ENCODE results near the gene SALL4.
"Not testable (repeated sequence)": the region's sequence is repeated elsewhere in the genome, so short reads cannot be mapped to it uniquely, and the experiment has no call there.

DNA sequence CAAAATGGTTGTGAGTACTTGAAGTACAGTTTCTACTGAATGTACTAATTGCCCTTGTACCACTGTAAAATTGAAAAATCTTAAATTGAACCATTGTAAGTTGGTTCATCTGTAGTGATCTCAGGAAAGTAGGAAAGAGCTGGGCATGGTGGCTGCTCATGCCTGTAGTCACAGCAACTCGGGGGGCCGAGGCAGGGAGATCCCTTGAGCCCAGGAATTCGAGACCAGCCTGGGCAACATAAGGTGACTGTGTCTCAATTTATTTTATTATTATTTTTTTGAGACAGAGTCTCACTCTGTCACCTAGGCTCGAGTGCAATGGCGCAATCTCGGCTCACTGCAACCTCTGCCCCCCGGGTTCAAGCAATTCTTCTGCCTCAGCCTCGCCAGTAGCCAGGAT lies 14.5 kb upstream of the SALL4 start:
- not testable (repeated sequence) for TF ChIP-seq POLR2A (IDR thresholded peaks at IDR 0.05); EP300 (IDR thresholded peaks at IDR 0.05; ENCODE audit: low read depth)
- TF ChIP-seq, protein P1, sequence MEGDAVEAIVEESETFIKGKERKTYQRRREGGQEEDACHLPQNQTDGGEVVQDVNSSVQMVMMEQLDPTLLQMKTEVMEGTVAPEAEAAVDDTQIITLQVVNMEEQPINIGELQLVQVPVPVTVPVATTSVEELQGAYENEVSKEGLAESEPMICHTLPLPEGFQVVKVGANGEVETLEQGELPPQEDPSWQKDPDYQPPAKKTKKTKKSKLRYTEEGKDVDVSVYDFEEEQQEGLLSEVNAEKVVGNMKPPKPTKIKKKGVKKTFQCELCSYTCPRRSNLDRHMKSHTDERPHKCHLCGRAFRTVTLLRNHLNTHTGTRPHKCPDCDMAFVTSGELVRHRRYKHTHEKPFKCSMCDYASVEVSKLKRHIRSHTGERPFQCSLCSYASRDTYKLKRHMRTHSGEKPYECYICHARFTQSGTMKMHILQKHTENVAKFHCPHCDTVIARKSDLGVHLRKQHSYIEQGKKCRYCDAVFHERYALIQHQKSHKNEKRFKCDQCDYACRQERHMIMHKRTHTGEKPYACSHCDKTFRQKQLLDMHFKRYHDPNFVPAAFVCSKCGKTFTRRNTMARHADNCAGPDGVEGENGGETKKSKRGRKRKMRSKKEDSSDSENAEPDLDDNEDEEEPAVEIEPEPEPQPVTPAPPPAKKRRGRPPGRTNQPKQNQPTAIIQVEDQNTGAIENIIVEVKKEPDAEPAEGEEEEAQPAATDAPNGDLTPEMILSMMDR (IDR thresholded peaks at IDR 0.05) = not testable (repeated sequence)

Data from transverse colon (tissue), 3 donors.